Stimulated activated CD4-positive, alpha-beta T cell treated with anti-CD3 and anti-CD28 coated beads, Interleukin-12 subunit alpha, Interleukin-12 subunit beta, amount 100 ng/mL, for 4 hours (primary cell): Measurements from ENCODE around the gene S100A8.
"Not testable (repeated sequence)": the region's sequence is repeated elsewhere in the genome, so short reads cannot be mapped to it uniquely, and the experiment has no call there.

Experiments
- DNase-seq: peaks from one replicate; pipeline ENCODE4 v3.0.0-alpha.2; 2020

The S100A8 gene

GRCh38 chr1:153360592-153361479, 30.0 kb downstream of the S100A8 start:
- no peak for DNase-seq

DNA sequence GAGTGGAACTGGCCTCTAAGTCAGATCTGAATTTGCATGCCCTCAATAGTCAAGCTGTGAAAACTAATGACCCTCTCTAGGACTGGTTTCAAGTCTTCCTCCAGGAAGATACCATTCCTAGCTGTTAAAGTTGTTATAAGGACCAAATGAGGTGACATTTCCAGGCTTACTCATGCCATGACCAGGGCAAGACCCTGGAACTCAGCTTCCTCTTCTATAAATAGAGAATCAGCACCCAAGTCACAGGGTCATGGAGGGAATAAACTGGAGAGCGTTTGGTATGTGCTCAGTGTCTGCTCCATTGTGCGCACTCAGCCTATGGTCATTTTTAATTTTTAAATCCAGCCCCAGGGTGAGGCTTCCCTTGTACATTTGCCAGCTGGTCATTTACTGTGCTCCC, 30.7 kb downstream of the S100A8 start:
- DNase-seq: no peak

DNA sequence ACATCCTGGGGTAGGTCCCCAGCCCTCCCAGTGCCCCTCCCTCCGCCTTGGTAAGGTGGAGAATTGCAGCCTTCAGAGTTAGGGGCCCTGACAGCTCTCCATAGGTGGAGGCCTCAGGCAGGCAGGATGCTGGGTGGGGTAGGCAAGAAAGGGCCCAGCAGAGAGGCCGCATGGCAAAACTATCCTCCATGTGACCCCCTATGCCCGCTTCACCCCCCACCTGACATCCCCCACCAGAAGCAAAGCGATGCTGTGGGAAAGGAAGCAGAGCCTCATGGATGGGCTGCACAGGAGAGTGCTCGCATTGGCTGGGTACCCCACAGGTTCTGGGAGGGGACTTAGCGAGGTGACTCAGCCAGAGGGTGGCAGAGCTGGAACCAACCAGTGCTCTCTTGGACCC, 31.6 kb downstream of the S100A8 start:
- no peak for DNase-seq

DNA sequence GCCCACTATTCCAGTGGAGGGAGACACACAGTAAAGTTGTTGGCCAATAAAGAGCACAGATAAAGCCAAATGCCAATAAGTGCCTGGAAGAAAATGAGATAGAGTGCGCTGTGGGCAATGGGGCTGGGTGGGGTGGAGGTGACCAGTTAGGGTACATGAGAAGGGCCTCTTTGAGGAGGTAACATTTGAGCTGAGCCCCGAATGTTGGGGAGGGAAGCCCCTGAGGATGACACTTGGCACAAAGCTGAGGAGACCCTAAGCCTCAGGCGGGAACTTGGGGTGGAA, 32.2 kb downstream of the S100A8 start:
- DNase-seq: no peak

GRCh38 chr1:153357853-153358690, 32.8 kb downstream of the S100A8 start, which contains the start of gene S100A9:
TSS of gene S100A9 (plus strand) at chr1:153357854. CDS start at chr1:153358284, 430 bp downstream.
- DNase-seq: no peak

DNA sequence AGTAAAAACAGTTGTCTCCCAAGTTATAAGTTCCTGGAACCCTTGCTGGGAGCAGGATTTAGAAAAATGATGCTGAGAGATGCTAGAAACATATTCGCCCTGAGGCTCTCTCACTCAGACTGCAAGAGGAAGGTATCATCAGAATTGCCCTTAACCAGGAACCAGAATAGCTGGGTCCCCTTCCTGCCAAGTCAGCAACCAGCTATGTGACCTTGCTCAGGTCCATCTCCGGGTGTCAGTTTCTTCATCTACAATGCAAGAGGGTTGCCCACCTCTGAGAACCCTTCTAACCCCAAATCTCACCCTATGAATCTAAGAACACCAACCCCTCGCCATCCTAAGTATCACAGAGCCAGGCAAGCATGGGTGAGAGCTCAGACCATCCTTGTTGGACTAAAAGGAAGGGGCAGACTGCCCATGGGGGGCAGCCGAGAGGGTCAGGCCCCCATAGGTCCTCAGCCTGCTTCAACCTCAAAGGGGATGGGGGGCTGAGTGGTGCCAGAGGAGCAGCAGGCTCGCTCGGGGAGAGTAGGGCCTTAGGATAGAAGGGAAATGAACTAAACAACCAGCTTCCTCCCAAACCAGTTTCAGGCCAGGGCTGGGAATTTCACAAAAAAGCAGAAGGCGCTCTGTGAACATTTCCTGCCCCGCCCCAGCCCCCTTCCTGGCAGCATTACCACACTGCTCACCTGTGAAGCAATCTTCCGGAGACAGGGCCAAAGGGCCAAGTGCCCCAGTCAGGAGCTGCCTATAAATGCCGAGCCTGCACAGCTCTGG, 33.6 kb downstream of the S100A8 start:
- DNase-seq: no peak

DNA sequence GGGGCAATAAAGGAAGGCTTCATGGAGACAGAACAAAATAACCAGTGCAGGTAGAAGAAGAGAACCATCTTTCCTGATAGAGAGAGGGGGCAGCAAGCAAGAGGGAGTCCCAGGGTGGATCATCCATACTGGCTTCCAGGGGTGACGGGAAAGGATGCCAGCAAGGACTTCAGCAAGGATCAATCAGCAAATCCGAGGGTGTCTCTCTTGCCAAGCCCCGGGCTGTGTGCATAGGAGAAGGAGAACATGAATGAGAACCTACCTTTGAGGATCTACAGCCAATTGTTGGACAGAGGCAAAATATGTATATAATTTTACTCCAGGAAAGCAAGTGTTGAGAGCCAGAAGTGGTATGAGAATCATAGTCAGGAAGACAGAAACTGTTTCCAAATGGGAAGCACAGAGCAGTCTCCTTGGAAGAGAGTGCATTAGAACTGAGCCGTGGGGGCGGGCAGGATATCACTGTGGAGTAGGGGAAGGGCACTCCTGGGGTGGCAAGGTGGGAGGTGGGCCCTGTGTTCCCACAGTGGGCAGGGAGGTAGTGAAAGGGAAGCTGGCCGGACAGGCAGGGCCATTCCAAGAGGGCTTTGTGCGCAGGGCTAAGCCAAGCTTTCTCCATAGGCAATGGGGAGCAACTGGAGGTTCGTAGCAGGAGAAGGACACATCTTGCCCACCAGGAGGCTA, 34.3 kb downstream of the S100A8 start:
- no peak for DNase-seq

- DNase-seq: peak; percentile 25
These were observed 35.3 kb downstream of the S100A8 start for GRCh38 chr1:153355445-153356071.

DNA sequence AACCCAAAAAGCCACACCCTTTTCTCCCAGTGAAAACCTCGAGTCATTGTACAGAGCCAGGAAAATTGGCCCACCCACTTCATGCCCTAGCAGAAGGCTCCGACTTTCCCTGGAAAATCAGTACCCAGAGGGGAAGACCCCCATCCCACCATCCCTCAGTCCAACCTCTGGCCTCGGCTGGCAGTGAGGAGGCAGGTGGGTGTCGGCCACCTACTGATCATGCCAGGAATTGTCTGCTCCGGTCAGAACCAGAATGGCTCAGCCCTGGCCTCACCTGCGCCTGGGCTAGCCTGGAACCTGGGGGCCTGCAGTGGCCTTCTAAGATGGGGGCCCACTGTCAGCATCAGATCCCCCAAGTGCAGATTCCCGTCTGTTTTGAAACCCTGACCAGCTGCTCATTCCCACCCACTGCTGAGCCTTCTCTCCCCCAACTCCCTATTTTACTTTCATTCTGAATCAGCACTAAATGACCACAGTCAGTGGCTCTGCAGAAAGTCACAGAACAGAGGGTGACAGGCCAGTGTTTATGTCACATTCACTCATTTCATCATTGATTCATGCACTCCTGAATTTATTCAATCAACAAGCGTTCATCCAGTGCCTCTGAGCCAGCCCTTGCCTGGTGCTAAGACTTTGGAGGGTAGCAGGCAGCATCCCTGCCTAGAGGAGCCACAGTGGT, 36.2 kb downstream of the S100A8 start:
- DNase-seq: no peak

DNA sequence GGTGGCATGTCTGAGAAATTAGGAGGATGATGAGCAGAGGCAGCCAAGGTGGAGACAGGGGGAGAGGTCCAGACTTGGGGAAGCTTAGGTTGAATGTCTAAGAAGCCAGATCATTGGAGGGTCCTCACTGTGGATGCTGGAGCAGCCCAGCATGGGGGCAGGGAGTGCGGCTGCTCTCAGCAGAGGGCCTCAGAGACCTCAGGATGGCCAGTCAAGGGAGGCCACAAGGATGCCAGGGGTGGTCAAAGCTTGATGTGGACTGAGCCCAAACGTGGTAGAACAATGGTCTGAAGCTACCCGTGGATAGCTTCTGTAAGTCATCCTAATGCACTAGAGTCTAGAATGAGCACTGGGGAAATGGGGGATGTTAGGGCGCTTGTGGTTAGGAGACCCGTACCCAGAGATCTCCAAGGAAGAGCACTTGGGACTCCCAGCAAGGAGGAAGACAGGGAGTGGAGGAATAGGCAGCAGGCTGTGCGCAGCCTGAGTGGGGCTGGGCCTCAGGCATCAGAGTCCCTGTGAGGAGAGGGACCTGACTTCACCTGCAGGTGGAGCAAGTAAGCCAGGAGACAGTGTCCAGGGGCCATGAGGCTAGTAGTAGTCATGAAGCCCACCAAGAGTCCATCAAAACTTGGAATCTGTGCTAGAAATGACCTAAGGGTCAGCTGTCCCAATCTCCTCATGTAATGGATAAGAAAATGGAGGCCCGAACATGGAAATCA, 37.5 kb downstream of the S100A8 start:
- DNase-seq: no peak

- peak; percentile 58 for DNase-seq
These were observed 38.4 kb downstream of the S100A8 start for GRCh38 chr1:153352523-153352922.

DNA sequence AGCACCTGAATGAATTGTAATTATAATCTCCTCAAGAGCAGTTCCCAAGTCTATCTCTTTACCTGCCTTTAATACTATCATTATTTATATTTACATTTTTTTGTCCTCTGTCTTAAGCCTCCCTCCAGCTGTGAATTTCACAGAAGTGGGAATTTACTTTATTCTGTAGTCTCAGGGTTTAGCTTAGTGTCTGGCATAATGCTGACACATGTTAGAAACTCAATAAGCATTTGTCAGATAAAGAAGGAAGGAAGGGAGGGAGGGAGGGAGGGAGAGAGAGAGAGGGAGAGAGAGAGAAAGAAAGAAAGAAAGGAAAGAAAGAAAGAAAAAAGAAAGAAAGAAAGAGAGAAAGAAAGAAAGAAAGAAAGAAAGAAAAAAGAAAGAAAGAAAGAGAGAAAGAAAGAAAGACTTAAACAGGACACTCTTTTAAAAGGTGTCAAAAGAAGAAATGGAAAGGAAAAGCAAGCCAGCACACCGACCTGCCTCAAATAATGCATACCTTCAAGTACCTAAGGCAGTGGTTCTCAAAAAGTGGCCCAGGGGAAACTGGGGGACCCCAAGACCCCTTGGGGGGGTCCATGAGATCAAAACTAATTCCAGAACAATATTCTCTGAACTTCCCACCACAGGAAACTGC, 40.4 kb downstream of the S100A8 start:
- no peak for DNase-seq

- DNase-seq: no peak
These were observed 41.2 kb downstream of the S100A8 start for GRCh38 chr1:153349363-153350320.

- no peak for DNase-seq
These were observed 42.1 kb downstream of the S100A8 start, which contains the start of gene PGLYRP4 for GRCh38 chr1:153348511-153349362. TSS of gene PGLYRP4 (minus strand) at chr1:153348841. CDS start at chr1:153347932, 909 bp downstream.

GRCh38 chr1:153347856-153348255, 43.0 kb downstream of the S100A8 start:
- no peak for DNase-seq

DNA sequence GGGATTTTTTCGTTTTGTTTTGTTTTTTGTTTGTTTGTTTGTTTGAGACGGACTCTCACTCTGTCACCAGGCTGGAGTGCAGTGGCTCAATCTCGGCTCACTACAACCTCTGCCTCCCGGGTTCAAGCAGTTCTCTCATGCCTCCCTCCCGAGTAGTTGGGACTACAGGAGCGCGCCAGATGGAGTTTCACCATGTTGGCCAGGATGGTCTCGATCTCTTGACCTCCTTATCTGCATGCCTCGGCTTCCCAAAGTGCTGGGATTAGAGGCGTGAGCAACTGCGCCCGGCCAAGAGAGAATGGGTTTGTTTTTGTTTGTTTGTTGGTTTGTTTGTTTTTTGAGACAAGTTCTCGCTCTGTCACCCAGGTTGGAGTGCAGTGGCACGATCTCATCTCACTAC, 43.8 kb downstream of the S100A8 start:
- DNase-seq: not testable (repeated sequence)

DNA sequence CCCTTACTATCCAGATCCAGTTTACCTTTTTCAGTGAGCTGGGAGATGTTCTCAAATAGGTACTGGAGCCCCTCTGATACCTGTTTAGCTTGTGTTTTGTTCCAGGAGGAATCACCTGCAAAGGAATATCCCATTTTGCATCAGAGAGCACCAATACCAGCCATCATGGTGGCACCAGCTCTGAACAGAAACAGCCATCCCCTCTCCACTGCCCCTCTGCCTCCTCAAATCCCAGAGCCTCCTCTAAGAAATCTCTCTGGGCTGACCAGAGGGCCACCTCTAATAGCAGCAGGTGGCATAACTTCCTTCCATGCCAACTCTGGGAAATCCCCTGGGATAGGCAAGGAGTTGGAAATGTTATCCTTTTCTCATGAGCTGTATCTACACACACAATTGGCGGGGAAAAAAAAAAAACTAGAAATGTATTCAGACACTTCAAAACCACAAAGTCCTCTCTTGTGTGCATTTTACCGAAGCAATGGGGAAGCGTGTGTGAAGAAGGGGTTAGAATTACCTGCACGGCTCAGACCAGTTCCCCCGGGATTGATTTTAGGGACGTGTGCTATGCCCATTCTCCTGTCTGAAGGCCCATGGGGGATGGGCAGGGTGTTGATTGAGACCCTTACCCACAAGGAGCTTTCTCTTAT, 44.7 kb downstream of the S100A8 start:
- DNase-seq: no peak
